ENCODE measurements around the gene PLEKHG5.

The PLEKHG5 gene

GRCh38 chr1:6424619-6425593, 66.6 kb downstream of the PLEKHG5 start, which contains the start of gene ESPN:
ESPN (plus strand) TSS chr1:6424776; CDS start chr1:6424956, 180 bp downstream.
- DNase-seq, result no peak

- DNase-seq, result no peak
Measured at GRCh38 chr1:6424000-6424565, 67.4 kb downstream of the PLEKHG5 start.

GRCh38 chr1:6423321-6423999, 68.0 kb downstream of the PLEKHG5 start:
- DNase-seq, result no peak

- DNase-seq, result no peak
Measured at GRCh38 chr1:6421266-6421665, 70.2 kb downstream of the PLEKHG5 start.

- no peak for DNase-seq
Measured at GRCh38 chr1:6420454-6421042, 70.9 kb downstream of the PLEKHG5 start.

GRCh38 chr1:6419804-6420453, 71.5 kb downstream of the PLEKHG5 start, which contains the start of gene HES2:
HES2 (minus strand) TSS chr1:6419919; CDS start chr1:6419820, 99 bp downstream.
- no peak for DNase-seq

GRCh38 chr1:6419397-6419803, 72.1 kb downstream of the PLEKHG5 start:
- no peak for DNase-seq

- DNase-seq, result no peak
Measured at GRCh38 chr1:6418668-6419396, 72.6 kb downstream of the PLEKHG5 start.

GRCh38 chr1:6417961-6418667, 73.4 kb downstream of the PLEKHG5 start:
- no peak for DNase-seq
